ENCODE results near the gene UROC1.

Gene UROC1

GRCh38 chr3:126553284-126554084, 35.9 kb upstream of the UROC1 start:
- H2BK12ac ChIP-seq (ENCODE audit: low read length): no peak overlapping the region
- H3K79me2 ChIP-seq (ENCODE audit: control insufficient read depth, insufficient read depth, low read length, poor library complexity): no peaks in the 10 kb centered on the region
- no peak overlapping the region for H3K4me2 ChIP-seq (ENCODE audit: low read length)
- no CpG with 5 or more reads among the region's 19 CpGs for WGBS (ENCODE audit: extremely low coverage, insufficient coverage, insufficient read length)
- no peaks in the 10 kb centered on the region for H3K9me3 ChIP-seq (ENCODE audit: insufficient read depth, low read depth, low read length)
- H4K12ac ChIP-seq (ENCODE audit: low read depth, low read length): no peak overlapping the region
- H3K4ac ChIP-seq (ENCODE audit: low read depth, low read length): no peak overlapping the region
- H3K79me1 ChIP-seq (ENCODE audit: low read length): no peaks in the 10 kb centered on the region
- no peak for DNase-seq
- no peak overlapping the region for H4K91ac ChIP-seq (ENCODE audit: low read depth, low read length)
- H3K27me3 ChIP-seq (ENCODE audit: insufficient read depth, low read length): no peaks in the 10 kb centered on the region
- no peak overlapping the region for H3K14ac ChIP-seq (ENCODE audit: low read length)
- H2AFZ ChIP-seq (ENCODE audit: insufficient read depth, low read length, poor library complexity): no peak overlapping the region
- H4K8ac ChIP-seq (ENCODE audit: low read depth, low read length): no peak overlapping the region
- no peak overlapping the region for H3K27ac ChIP-seq (ENCODE audit: low read depth, low read length)
- no peak overlapping the region for H3K18ac ChIP-seq (ENCODE audit: low read length)
- H2BK120ac ChIP-seq (ENCODE audit: insufficient read depth, low read length, poor library complexity): no peak overlapping the region
- H3K36me3 ChIP-seq (ENCODE audit: control insufficient read depth in 1 of 2, insufficient read depth in 2 of 2, low read length in 2 of 2): no peaks in the 10 kb centered on the region
- H3K23ac ChIP-seq (ENCODE audit: low read length): no peak overlapping the region
- no peaks in the 10 kb centered on the region for H3K4me1 ChIP-seq (ENCODE audit: control insufficient read depth in 1 of 2, insufficient read depth in 2 of 2, low read length in 2 of 2)
- H2AK5ac ChIP-seq (ENCODE audit: low read length): no peak overlapping the region
- no peak overlapping the region for H3K9ac ChIP-seq (ENCODE audit: low read length)
- no peak overlapping the region for H2BK5ac ChIP-seq (ENCODE audit: low read depth, low read length, poor library complexity)
- H3K4me3 ChIP-seq (ENCODE audit: low read depth, low read length): no peak overlapping the region

DNA sequence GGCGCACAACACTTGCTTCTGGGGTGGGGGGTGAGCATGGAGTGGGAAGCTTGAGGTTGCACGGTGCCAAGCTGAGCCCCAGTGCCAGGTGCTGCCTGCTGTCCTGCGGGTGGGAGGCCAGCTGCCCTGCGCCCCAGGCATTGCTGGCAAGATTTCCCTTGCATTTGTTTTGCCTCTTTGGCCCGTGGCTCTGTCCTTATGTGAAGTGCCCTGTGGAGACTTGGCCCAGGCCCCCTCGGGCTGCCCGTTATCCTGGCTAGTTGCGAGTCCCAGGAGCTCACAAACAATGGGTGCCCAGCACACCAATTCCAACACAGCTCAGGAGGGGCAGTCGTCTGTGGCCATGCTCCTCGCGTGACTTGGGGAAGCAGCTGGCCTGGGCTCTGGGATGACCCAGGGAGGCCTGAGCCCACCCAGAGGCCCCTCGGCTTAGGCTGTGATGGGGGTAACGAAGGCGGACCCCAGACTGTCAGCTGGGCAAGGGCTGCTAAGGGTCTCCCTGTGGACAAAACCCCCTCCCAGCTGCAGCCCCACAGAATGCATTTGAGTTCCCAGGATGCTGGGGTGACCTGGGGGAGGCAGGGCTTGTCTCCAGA, 35.2 kb upstream of the UROC1 start:
- no peak overlapping the region for H3K23ac ChIP-seq (ENCODE audit: low read length)
- no peaks in the 10 kb centered on the region for H3K79me2 ChIP-seq (ENCODE audit: control insufficient read depth, insufficient read depth, low read length, poor library complexity)
- no peaks in the 10 kb centered on the region for H3K4me1 ChIP-seq (ENCODE audit: control insufficient read depth in 1 of 2, insufficient read depth in 2 of 2, low read length in 2 of 2)
- H2BK12ac ChIP-seq (ENCODE audit: low read length): no peak overlapping the region
- no peak overlapping the region for H3K27ac ChIP-seq (ENCODE audit: low read depth, low read length)
- H4K12ac ChIP-seq (ENCODE audit: low read depth, low read length): no peak overlapping the region
- no peak overlapping the region for H2AK5ac ChIP-seq (ENCODE audit: low read length)
- no CpG with 5 or more reads among the region's 14 CpGs for WGBS (ENCODE audit: extremely low coverage, insufficient coverage, insufficient read length)
- H3K9ac ChIP-seq (ENCODE audit: low read length): no peak overlapping the region
- H3K14ac ChIP-seq (ENCODE audit: low read length): no peak overlapping the region
- no peaks in the 10 kb centered on the region for H3K36me3 ChIP-seq (ENCODE audit: control insufficient read depth in 1 of 2, insufficient read depth in 2 of 2, low read length in 2 of 2)
- no peak overlapping the region for H4K8ac ChIP-seq (ENCODE audit: low read depth, low read length)
- H3K79me1 ChIP-seq (ENCODE audit: low read length): no peaks in the 10 kb centered on the region
- H3K18ac ChIP-seq (ENCODE audit: low read length): no peak overlapping the region
- DNase-seq: no peak
- no peak overlapping the region for H3K4ac ChIP-seq (ENCODE audit: low read depth, low read length)
- no peak overlapping the region for H3K4me2 ChIP-seq (ENCODE audit: low read length)
- no peak overlapping the region for H4K91ac ChIP-seq (ENCODE audit: low read depth, low read length)
- H2BK120ac ChIP-seq (ENCODE audit: insufficient read depth, low read length, poor library complexity): no peak overlapping the region
- H2BK5ac ChIP-seq (ENCODE audit: low read depth, low read length, poor library complexity): no peak overlapping the region
- H3K9me3 ChIP-seq (ENCODE audit: insufficient read depth, low read depth, low read length): no peaks in the 10 kb centered on the region
- H2AFZ ChIP-seq (ENCODE audit: insufficient read depth, low read length, poor library complexity): no peak overlapping the region
- H3K27me3 ChIP-seq (ENCODE audit: insufficient read depth, low read length): no peaks in the 10 kb centered on the region
- H3K4me3 ChIP-seq (ENCODE audit: low read depth, low read length): no peak overlapping the region

DNA sequence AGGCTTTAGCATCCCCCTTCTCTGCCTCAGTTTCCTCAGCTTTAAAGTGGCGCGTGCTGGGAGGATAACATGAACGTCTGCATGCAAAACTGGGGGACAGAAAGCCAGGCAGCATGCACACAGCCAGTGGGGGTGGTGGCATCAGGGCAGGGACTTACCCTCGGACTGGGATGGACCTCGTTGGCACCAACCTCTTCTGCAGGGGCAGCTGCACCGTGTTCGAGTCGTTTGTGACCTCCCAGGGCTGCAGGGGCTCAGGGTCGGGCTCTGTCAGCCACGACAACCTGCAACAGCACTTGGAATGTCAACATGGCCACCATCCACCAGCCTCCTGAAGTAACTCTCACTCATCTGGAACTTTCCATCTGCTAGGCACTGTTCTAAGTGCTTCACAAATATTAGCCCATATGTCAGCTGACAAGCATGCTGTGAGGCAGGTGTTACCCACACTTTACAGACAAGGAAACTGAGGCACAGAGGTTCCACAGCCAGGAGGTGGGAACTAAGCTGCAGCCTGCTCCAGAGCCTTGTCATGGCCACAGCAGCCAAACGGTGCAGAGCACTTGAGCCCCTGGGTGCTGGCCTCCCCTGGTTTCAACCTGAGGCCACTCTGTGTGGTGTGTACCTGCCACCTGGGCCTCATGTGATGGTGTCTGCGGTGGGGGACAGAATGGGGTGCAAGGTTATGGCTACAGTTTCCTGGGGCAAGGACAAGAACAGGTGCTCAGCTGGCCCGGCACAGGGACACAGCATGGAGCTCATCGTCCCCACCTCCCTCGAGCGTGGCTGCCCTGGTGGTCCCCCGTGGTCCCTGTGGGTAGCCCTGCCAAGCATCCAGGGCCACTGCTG, 34.5 kb upstream of the UROC1 start:
- no peaks in the 10 kb centered on the region for H3K27me3 ChIP-seq (ENCODE audit: insufficient read depth, low read length)
- no peak overlapping the region for H4K8ac ChIP-seq (ENCODE audit: low read depth, low read length)
- no peak overlapping the region for H3K14ac ChIP-seq (ENCODE audit: low read length)
- no peak overlapping the region for H2BK5ac ChIP-seq (ENCODE audit: low read depth, low read length, poor library complexity)
- H3K9me3 ChIP-seq (ENCODE audit: insufficient read depth, low read depth, low read length): no peaks in the 10 kb centered on the region
- no peak overlapping the region for H3K18ac ChIP-seq (ENCODE audit: low read length)
- no peak overlapping the region for H3K4me2 ChIP-seq (ENCODE audit: low read length)
- H3K79me1 ChIP-seq (ENCODE audit: low read length): no peaks in the 10 kb centered on the region
- no peak overlapping the region for H4K12ac ChIP-seq (ENCODE audit: low read depth, low read length)
- WGBS (ENCODE audit: extremely low coverage, insufficient coverage, insufficient read length): no CpG with 5 or more reads among the region's 17 CpGs
- H2AFZ ChIP-seq (ENCODE audit: insufficient read depth, low read length, poor library complexity): no peak overlapping the region
- DNase-seq: no peak
- no peak overlapping the region for H3K4ac ChIP-seq (ENCODE audit: low read depth, low read length)
- H3K23ac ChIP-seq (ENCODE audit: low read length): no peak overlapping the region
- no peaks in the 10 kb centered on the region for H3K36me3 ChIP-seq (ENCODE audit: control insufficient read depth in 1 of 2, insufficient read depth in 2 of 2, low read length in 2 of 2)
- H3K4me3 ChIP-seq (ENCODE audit: low read depth, low read length): peak overlapping the region; percentile 10
- no peak overlapping the region for H2AK5ac ChIP-seq (ENCODE audit: low read length)
- no peak overlapping the region for H4K91ac ChIP-seq (ENCODE audit: low read depth, low read length)
- H3K27ac ChIP-seq (ENCODE audit: low read depth, low read length): no peak overlapping the region
- no peaks in the 10 kb centered on the region for H3K4me1 ChIP-seq (ENCODE audit: control insufficient read depth in 1 of 2, insufficient read depth in 2 of 2, low read length in 2 of 2)
- no peak overlapping the region for H3K9ac ChIP-seq (ENCODE audit: low read length)
- H3K79me2 ChIP-seq (ENCODE audit: control insufficient read depth, insufficient read depth, low read length, poor library complexity): no peaks in the 10 kb centered on the region
- no peak overlapping the region for H2BK12ac ChIP-seq (ENCODE audit: low read length)
- H2BK120ac ChIP-seq (ENCODE audit: insufficient read depth, low read length, poor library complexity): no peak overlapping the region

DNA sequence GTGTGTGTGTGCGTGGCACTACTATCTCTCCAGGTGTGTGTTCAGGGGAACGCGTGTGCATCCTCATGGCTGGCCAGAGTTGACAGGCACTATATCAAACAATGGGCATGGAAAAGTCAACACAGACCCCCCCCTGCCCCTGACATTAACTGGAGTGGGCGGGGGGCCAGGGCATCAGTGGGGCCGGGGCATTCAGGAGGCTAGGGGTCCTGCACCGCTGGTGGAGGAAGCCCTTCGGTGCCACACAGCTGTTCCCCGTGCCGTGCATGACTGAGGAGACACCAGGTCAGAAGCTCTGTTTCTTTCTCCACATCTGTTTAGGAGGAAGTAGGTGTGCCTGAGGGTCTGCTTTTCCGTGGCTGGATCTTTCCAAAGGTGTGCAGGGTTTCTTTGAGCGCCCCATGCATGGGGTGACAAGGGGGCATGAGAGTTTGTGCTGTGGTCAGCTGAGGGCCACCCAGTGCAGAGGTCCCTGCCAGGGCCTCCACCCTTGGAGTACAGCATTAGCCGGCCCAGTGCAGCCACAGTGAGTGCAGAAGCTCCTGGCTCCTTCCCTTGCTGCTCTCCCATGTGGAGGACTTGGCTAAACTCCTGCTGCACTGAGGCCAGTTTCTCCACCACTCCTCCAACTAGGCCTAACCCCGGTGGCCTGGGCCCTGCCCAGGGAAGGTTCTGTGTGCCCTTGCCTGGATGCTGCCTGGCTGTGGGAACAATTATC, 33.7 kb upstream of the UROC1 start:
- no peak for DNase-seq
- Histone ChIP-seq H2AFZ (ENCODE audit: insufficient read depth, low read length, poor library complexity) (no peak overlapping the region), H3K9me3 (ENCODE audit: insufficient read depth, low read depth, low read length) (no peaks in the 10 kb centered on the region), H2BK5ac (ENCODE audit: low read depth, low read length, poor library complexity) (no peak overlapping the region), H2BK12ac (ENCODE audit: low read length) (no peak overlapping the region), H3K4me2 (ENCODE audit: low read length) (no peak overlapping the region), H3K4me3 (ENCODE audit: low read depth, low read length) (no peak overlapping the region), H3K14ac (ENCODE audit: low read length) (no peak overlapping the region), H3K27ac (ENCODE audit: low read depth, low read length) (no peak overlapping the region), H4K12ac (ENCODE audit: low read depth, low read length) (no peak overlapping the region), H4K91ac (ENCODE audit: low read depth, low read length) (no peak overlapping the region), H3K4me1 (ENCODE audit: control insufficient read depth in 1 of 2, insufficient read depth in 2 of 2, low read length in 2 of 2) (no peaks in the 10 kb centered on the region), H3K79me2 (ENCODE audit: control insufficient read depth, insufficient read depth, low read length, poor library complexity) (no peaks in the 10 kb centered on the region), H3K4ac (ENCODE audit: low read depth, low read length) (no peak overlapping the region), H3K23ac (ENCODE audit: low read length) (no peak overlapping the region), H3K27me3 (ENCODE audit: insufficient read depth, low read length) (no peaks in the 10 kb centered on the region), H3K9ac (ENCODE audit: low read length) (no peak overlapping the region), H3K79me1 (ENCODE audit: low read length) (no peaks in the 10 kb centered on the region), H4K8ac (ENCODE audit: low read depth, low read length) (no peak overlapping the region), H2AK5ac (ENCODE audit: low read length) (no peak overlapping the region), H3K18ac (ENCODE audit: low read length) (no peak overlapping the region), H2BK120ac (ENCODE audit: insufficient read depth, low read length, poor library complexity) (no peak overlapping the region), H3K36me3 (ENCODE audit: control insufficient read depth in 1 of 2, insufficient read depth in 2 of 2, low read length in 2 of 2) (no peaks in the 10 kb centered on the region)
- WGBS (ENCODE audit: extremely low coverage, insufficient coverage, insufficient read length): no CpG with 5 or more reads among the region's 13 CpGs
